T-helper 1 cell (primary cell): ENCODE results near the gene BICD2.

Experiments
- DNase-seq, 5 donors: peaks; one replicate each; pipeline ENCODE4 v3.0.0-alpha.2; 2012 to 2020

The BICD2 gene

GRCh38 chr9:92666236-92666635, 98.4 kb downstream of the BICD2 start:
- no peak for DNase-seq

- DNase-seq: no peak
Measured at GRCh38 chr9:92665836-92666235, 98.8 kb downstream of the BICD2 start.

- peak in 1 of 5 donors; percentile 53 for DNase-seq
Measured at GRCh38 chr9:92664394-92665152, 100.1 kb downstream of the BICD2 start.

- no peak for DNase-seq
Measured at GRCh38 chr9:92663951-92664350, 100.7 kb downstream of the BICD2 start.

- no peak for DNase-seq
Measured at GRCh38 chr9:92663126-92663525, 101.5 kb downstream of the BICD2 start.

- no peak for DNase-seq
Measured at GRCh38 chr9:92661743-92662142, 102.9 kb downstream of the BICD2 start.
